Colonic mucosa (tissue), 4 donors: ENCODE results near the gene ZNF25. TPM values are rescaled to one million over a fixed set of nuclear protein-coding genes. Genes with fewer than 3 reads are reported as not detected.
"Not testable (repeated sequence)": the region's sequence is repeated elsewhere in the genome, so short reads cannot be mapped to it uniquely, and the experiment has no call there.

ENCODE experiments used
- DNase-seq: peaks from one replicate; pipeline ENCODE4 v3.0.0-alpha.2; 2020
- H3K27ac ChIP-seq: fragments of 200-600 bp; one replicate; pipeline ENCODE4 v1.8.0; 2021
- H3K27me3 ChIP-seq: fragments of 200-600 bp; one replicate; pipeline ENCODE4 v1.8.0; 2021
- H3K36me3 ChIP-seq: fragments of 200-600 bp; one replicate; pipeline ENCODE4 v1.8.0; 2021
- H3K4me1 ChIP-seq: fragments of 200-600 bp; one replicate; pipeline ENCODE4 v1.8.0; 2021; ENCODE audit warnings: mild to moderate bottlenecking
- H3K4me3 ChIP-seq: fragments of 200-600 bp; one replicate; pipeline ENCODE4 v1.8.0; 2021
- H3K9ac ChIP-seq, 2 donors: one replicate each; pipeline ENCODE4 v1.7.0; 2013; ENCODE audit warnings: control low read depth in 2 of 2, low read depth in 2 of 2, low read length in 2 of 2
- H3K9me3 ChIP-seq: fragments of 200-600 bp; one replicate; pipeline ENCODE4 v1.8.0; 2021
- CTCF ChIP-seq: fragments of 200-600 bp; IDR thresholded peaks from one replicate; pipeline ENCODE4 v1.8.0; 2022; ENCODE audit warnings: antibody characterized with exemption, mild to moderate bottlenecking
- intact Hi-C: fragments of 100-400 bp; cut with DNase I; formaldehyde crosslinking; loops from one replicate; pipeline ENCODE4 v1.14.1; 2022
- total RNA-seq, 2 donors: library from RNA; stranded (reverse); fragmentation: NEBNext Ultra II Directional in 1 of 2; extraction: Animal tissue kit (Norgen Biotek cat#: 25700) in 1 of 2; gene quantifications; one replicate each; pipeline ENCODE4 v1.2.1, GENCODE V29; 2021
- donor health status: healthy.
- donor health status: DM: no; HTN: no; CAD: no.
- donor health status: DM: no; HTN: no; CAD: no.

ZNF25 gene
- total RNA-seq, result 1 to 10 TPM; 1.5 to 4.2 TPM

DNA sequence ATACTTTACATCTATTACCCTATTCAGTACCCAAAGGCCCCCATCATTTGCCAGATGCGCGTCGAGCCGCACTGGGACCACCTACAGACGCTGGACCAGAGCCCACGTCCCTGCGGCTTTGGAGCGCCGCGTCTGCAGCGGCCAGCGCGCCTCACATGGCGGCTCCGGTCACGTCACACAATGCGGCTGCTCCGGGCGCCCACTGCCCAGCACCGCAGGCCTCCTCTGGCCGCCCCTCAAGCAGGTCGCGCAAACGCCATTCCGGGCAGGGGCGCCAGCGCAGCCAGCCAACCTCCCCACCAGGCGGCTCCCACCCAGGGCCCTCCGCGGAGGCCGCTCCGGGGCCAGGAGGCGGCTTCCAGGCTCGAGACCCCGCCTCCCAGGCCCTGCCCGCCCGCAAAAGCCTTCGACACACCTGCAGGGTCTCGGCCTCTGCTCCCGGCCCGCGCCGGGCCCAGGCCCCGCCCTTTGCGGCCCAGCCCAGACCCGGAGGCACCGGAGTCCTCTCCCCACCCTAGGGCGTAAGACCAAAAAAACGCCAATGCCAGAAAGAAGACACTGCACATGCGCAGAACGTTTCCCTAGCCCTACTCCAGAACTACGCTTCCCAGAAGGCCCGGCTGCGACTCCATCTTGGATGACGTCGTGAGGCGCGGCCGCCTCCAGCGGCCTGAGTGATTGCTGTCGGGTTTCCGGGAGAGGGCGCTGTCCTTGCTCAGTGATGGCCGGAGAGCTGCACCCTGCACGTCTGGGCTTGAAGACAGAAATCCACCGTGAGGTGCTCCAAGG is at the start of gene ZNF25:
ZNF25 (minus strand) TSS at position 557 of the 789 bp plus-strand sequence. CDS start 4,925 bp downstream, outside the sequence.
- Histone ChIP-seq H3K27me3 (no peaks in the 10 kb centered on the region), H3K9ac (peak within 1 kb of the TSS; percentile 93 to 95), H3K27ac (peak within 1 kb of the TSS; percentile 97), H3K4me3 (peak within 1 kb of the TSS; percentile 84), H3K4me1 (no peaks in the 10 kb centered on the region), H3K9me3 (no peaks in the 10 kb centered on the region), H3K36me3 (no peaks in the 10 kb centered on the region)
- intact Hi-C loops, result loop anchor here (5.0 kb wide), 3 partner anchors 36 to 119 kb away; partner anchors contain the start of genes ZNF248, ZNF33A and ZNF37A
- peak; percentile 99 for DNase-seq
- peak; percentile 89 for TF ChIP-seq CTCF

- no peak overlapping the region for H3K27ac ChIP-seq
- no peak overlapping the region for H3K4me3 ChIP-seq
- H3K9ac ChIP-seq, result no peak overlapping the region
- H3K36me3 ChIP-seq, result peaks cover 4% of the 10 kb centered on the region
- intact Hi-C loops, result no loop called here
- H3K9me3 ChIP-seq, result no peaks in the 10 kb centered on the region
- no peak for DNase-seq
- no peak for TF ChIP-seq CTCF
- H3K27me3 ChIP-seq, result no peaks in the 10 kb centered on the region
- no peaks in the 10 kb centered on the region for H3K4me1 ChIP-seq
These were observed 48.8 kb upstream of the ZNF25 start for GRCh38 chr10:38025283-38025682.

GRCh38 chr10:38019124-38019523 is 42.7 kb upstream of the ZNF25 start:
- H3K36me3 ChIP-seq, H3K4me1 ChIP-seq, H3K27ac ChIP-seq, H3K27me3 ChIP-seq, DNase-seq, H3K9me3 ChIP-seq, H3K4me3 ChIP-seq, H3K9ac ChIP-seq: not testable (repeated sequence)
- intact Hi-C loops, result loop anchor here (10.0 kb wide), 1 partner anchor 76 kb away; the partner anchor contains the start of gene ZNF37A

- no peak overlapping the region for H3K9ac ChIP-seq
- intact Hi-C loops, result loop anchor here (10.0 kb wide), 1 partner anchor 78 kb away; the partner anchor contains the start of gene ZNF37A
- H3K27me3 ChIP-seq, result no peaks in the 10 kb centered on the region
- DNase-seq, result no peak
- H3K36me3 ChIP-seq, result peaks cover 5% of the 10 kb centered on the region
- no peaks in the 10 kb centered on the region for H3K4me1 ChIP-seq
- H3K27ac ChIP-seq, result no peak overlapping the region
- H3K4me3 ChIP-seq, result no peak overlapping the region
- no peaks in the 10 kb centered on the region for H3K9me3 ChIP-seq
- no peak for TF ChIP-seq CTCF
These were observed 39.9 kb upstream of the ZNF25 start for GRCh38 chr10:38016354-38016753.

DNA sequence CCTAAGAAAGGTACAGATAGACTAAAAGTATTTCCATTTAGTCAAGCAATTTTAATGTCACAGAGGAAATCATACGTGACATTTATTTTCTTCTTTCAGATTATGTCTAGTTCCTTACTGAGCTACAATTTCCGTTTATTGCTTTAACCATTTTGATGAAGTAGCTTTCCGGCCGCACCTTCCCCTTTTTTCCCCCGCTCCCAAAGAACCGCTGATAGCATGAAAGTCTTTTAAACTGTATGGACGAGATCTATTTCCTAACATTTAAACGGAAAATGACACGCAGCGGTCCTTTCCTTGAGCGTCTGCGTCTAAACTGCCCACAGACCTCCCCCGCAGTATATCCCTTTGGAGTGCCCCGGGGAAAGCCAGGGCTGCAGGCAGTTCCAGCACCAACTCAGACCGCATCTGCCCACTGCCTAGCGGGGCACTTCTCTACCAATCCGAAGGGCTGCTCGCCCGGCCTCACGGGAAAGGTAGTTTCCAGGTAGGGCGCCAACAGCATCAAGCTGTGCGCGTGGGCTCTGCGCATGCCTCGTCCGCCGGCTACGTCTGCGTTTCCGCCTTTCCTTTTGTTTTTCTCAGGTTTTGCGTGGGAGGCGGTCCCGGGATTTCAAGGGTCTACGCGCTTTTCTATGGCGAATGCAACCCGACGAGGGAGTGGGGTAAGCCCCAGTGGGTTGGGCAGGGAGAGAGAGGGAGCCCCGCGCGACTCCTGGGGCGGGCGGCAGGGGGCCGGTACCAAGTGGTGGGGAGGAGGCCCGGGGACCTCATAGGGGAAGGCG is 33.9 kb upstream of the ZNF25 start, which contains the start of gene ZNF33A:
ZNF33A (plus strand) TSS at position 557 of the 785 bp plus-strand sequence. CDS start 1,667 bp downstream, outside the sequence.
- intact Hi-C loops, result loop anchor here (5.0 to 10.0 kb wide), 2 partner anchors 33 to 84 kb away; partner anchors contain the start of genes ZNF25 and ZNF37A
- no peaks in the 10 kb centered on the region for H3K9me3 ChIP-seq
- peak within 1 kb of the TSS; percentile 28 to 89 for H3K9ac ChIP-seq
- H3K36me3 ChIP-seq, result no peaks in the 10 kb centered on the region
- no peaks in the 10 kb centered on the region for H3K27me3 ChIP-seq
- peak within 1 kb of the TSS; percentile 73 for H3K4me3 ChIP-seq
- DNase-seq, result peak; percentile 94
- H3K27ac ChIP-seq, result peak within 1 kb of the TSS; percentile 99
- TF ChIP-seq CTCF, result no peak
- H3K4me1 ChIP-seq, result no peaks in the 10 kb centered on the region
